K562 (cell line): ENCODE measurements around the gene BRF1. TPM values are rescaled to one million over a fixed set of nuclear protein-coding genes. Genes with fewer than 3 reads are reported as not detected.
A peak's percentile ranks its signal among the peaks of the same experiment; 100 is the strongest.

ENCODE experiments used
- BRCA1 ChIP-seq, 2 experiments: fragments of 450-650 bp in 1 of 2; sonication (generic) in 1 of 2; formaldehyde crosslinking in 1 of 2; IDR thresholded peaks; 2 replicates each; pipeline versions ENCODE4 v1.5.0 to v1.6.1; 2017 to 2020; ENCODE audit warnings: mild to moderate bottlenecking in 1 of 2, missing genetic modification reagents in 1 of 2
- FOSL1 ChIP-seq: fragments of 200-800 bp; sonication (Bioruptor generic); conservative IDR thresholded peaks from 2 replicates; pipeline ENCODE4 v1.6.1; 2016; ENCODE audit warnings: missing genetic modification characterization, missing compliant biosample characterization
- NFE2L1 ChIP-seq: fragments of 450-650 bp; IDR thresholded peaks from 2 replicates; pipeline ENCODE4 v1.6.1; 2016; ENCODE audit warnings: missing genetic modification characterization, low read depth, mild to moderate bottlenecking, missing compliant biosample characterization, moderate library complexity, borderline replicate concordance
- NFXL1 ChIP-seq: fragments of 450-650 bp; formaldehyde crosslinking; IDR thresholded peaks from 2 replicates; pipeline ENCODE4 v1.4.0; 2021; ENCODE audit warnings: mild to moderate bottlenecking
- NRF1 ChIP-seq, 2 experiments: fragments of 450-650 bp; IDR thresholded peaks in 1 of 2; conservative IDR thresholded peaks in 1 of 2; 2 replicates each; pipeline ENCODE4 v1.6.1; 2014; ENCODE audit warnings: mild to moderate bottlenecking in 2 of 2
- XRCC5 ChIP-seq: fragments of 200-400 bp; formaldehyde crosslinking; IDR thresholded peaks from 2 replicates; pipeline ENCODE4 v1.6.1; 2017; ENCODE audit warnings: low read depth, mild to moderate bottlenecking, low read length
- ZFX ChIP-seq: sonication (generic); formaldehyde crosslinking; IDR thresholded peaks from 2 replicates; pipeline ENCODE4 v1.8.0; 2022; ENCODE audit warnings: mild to moderate bottlenecking, missing genetic modification reagents, moderate library complexity
- ZNF232 ChIP-seq: sonication (generic); formaldehyde crosslinking; IDR thresholded peaks from 2 replicates; pipeline ENCODE4 v1.8.0; 2022; ENCODE audit warnings: mild to moderate bottlenecking, missing genetic modification reagents
- ZNF347 ChIP-seq: fragments of 450-650 bp; formaldehyde crosslinking; IDR thresholded peaks from 2 replicates; pipeline ENCODE4 v1.4.0; 2020; ENCODE audit warnings: low read depth, mild to moderate bottlenecking, moderate library complexity
- ZNF561 ChIP-seq: fragments of 450-650 bp; formaldehyde crosslinking; conservative IDR thresholded peaks from 2 replicates; pipeline ENCODE4 v1.4.0; 2020; ENCODE audit warnings: mild to moderate bottlenecking, moderate library complexity
- ZNF79 ChIP-seq: fragments of 250-450 bp; sonication (Bioruptor Pico); IDR thresholded peaks from 2 replicates; pipeline ENCODE4 v1.4.0; 2020; ENCODE audit warnings: low read depth, mild to moderate bottlenecking, moderate library complexity
- polyA plus RNA-seq, 8 experiments: library from polyadenylated mRNA; depleted of rRNA in 4 of 8; stranded (reverse) in 5 of 8; unstranded in 3 of 8; fragments of >200 nt; fragmentation: Nextera tagmentation in 2 of 8; fragmentation: Illumina TruSeq in 1 of 8; extraction: Ambion mirVana in 2 of 8; extraction: Trizol in 1 of 8; gene quantifications; 2 replicates each; pipeline versions ENCODE4 v1.2.1 to v1.2.3, GENCODE V29; 2011 to 2014; ENCODE audit warnings: inconsistent platforms in 1 of 8, missing spikeins in 1 of 8
- total RNA-seq, 7 experiments: library from RNA; depleted of rRNA in 6 of 7; stranded (reverse); fragments of >200 nt in 6 of 7; fragmentation: Illumina TruSeq in 2 of 7; extraction: Trizol in 2 of 7; gene quantifications; 2 replicates each; pipeline versions ENCODE4 v1.2.1 to v1.2.3, GENCODE V29; 2011 to 2021; ENCODE audit warnings: low replicate concordance in 1 of 7
- TF ChIP-seq, protein P1 (sequence below): fragments of 450-650 bp; formaldehyde crosslinking; IDR thresholded peaks from 2 replicates; pipeline ENCODE4 v1.4.0; 2020; ENCODE audit warnings: mild to moderate bottlenecking, moderate library complexity
- TF ChIP-seq, protein P2 (sequence below): fragments of 250-450 bp; sonication (Bioruptor Pico); IDR thresholded peaks from 2 replicates; pipeline ENCODE4 v1.5.0; 2021
- TF ChIP-seq, protein P3 (sequence below): sonication (generic); formaldehyde crosslinking; IDR thresholded peaks from 2 replicates; pipeline ENCODE4 v1.8.0; 2023; ENCODE audit warnings: mild to moderate bottlenecking, missing genetic modification reagents
- TF ChIP-seq, protein P4 (sequence below), 3 experiments: fragments of 200-800 bp in 1 of 3; fragments of 250-450 bp in 1 of 3; fragments of 450-650 bp in 1 of 3; sonication (Bioruptor Pico) in 1 of 3; sonication (Bioruptor generic) in 1 of 3; formaldehyde crosslinking in 1 of 3; IDR thresholded peaks; 2 replicates each; pipeline versions ENCODE4 v1.6.1 to v1.8.0; 2016 to 2022; ENCODE audit warnings: mild to moderate bottlenecking in 2 of 3, missing genetic modification characterization in 2 of 3, missing compliant biosample characterization in 1 of 3, moderate library complexity in 1 of 3
- TF ChIP-seq, protein P5 (sequence below): fragments of 250-450 bp; sonication (Bioruptor Pico); IDR thresholded peaks from 2 replicates; pipeline ENCODE4 v1.9.0; 2021; ENCODE audit warnings: mild to moderate bottlenecking
- TF ChIP-seq, protein P6 (sequence below), 2 experiments: fragments of 450-650 bp in 1 of 2; sonication (generic) in 1 of 2; formaldehyde crosslinking in 1 of 2; IDR thresholded peaks in 1 of 2; conservative IDR thresholded peaks in 1 of 2; 2 replicates each; pipeline versions ENCODE4 v1.6.1 to v1.8.1; 2016 to 2023; ENCODE audit warnings: mild to moderate bottlenecking in 2 of 2, moderate library complexity in 2 of 2, inconsistent platforms in 1 of 2, missing genetic modification reagents in 1 of 2

Gene BRF1
- total and polyA plus RNA-seq, 9 of the 15 experiments (the other 6 are each of a cell fraction or from before 2014, with no cell fraction given), result 0.14 to 24.6 (median 8.2) TPM

DNA sequence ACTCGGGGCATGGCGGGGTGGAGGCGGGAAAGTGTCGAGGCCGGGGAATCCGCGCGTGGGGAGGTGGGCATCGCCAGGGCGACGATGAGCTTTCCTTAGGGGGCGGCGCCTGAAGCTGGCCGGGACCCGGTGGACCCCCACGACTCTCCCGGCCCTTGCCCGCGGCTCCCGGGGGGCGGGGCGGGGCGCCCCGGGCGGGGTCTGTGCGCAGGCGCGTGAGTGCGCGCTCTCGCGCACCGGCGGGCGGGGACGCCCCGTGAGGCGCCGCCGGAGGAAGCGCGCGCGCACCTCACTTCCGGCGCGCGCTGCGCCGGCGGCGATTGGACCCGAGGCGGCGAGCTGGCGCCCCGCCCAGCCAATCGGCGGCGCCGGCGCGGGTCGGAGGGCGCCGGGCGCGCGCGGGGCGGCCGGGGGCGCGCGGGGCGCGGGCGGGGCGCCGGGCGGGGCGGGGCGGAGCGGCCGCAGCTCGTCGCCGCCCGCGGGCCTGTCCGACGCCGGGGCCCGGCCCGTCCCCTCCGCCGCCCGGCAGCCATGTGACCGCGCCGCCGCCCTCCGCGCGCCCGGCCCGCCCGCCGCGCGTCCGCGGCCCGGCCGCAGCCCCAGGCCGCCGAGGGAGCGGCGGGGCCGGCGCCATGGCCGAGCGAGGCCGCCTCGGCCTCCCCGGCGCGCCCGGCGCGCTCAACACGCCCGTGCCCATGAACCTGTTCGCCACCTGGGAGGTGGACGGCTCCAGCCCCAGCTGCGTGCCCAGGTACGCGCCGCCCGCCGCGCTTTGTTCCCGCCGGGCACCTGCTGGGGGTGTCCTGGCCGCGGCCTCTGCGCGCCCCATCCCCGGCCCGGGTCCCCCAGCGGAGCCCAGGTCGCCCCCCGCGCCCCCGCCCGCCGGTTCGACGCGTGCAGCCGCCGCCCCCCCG, 13.7 kb upstream of the BRF1 start, which contains the start of gene PACS2 (continued):
- TF ChIP-seq, protein P1, sequence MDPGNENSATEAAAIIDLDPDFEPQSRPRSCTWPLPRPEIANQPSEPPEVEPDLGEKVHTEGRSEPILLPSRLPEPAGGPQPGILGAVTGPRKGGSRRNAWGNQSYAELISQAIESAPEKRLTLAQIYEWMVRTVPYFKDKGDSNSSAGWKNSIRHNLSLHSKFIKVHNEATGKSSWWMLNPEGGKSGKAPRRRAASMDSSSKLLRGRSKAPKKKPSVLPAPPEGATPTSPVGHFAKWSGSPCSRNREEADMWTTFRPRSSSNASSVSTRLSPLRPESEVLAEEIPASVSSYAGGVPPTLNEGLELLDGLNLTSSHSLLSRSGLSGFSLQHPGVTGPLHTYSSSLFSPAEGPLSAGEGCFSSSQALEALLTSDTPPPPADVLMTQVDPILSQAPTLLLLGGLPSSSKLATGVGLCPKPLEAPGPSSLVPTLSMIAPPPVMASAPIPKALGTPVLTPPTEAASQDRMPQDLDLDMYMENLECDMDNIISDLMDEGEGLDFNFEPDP (CRISPR knock-in tag), result no peak
- TF ChIP-seq ZNF347 (CRISPR knock-in tag), result no peak
- no peak for TF ChIP-seq BRCA1 (IDR thresholded peaks at IDR 0.05)
- no peak for TF ChIP-seq BRCA1 (CRISPR knock-in tag; IDR thresholded peaks at IDR 0.05)
- TF ChIP-seq NFXL1, result no peak
- TF ChIP-seq XRCC5, result no peak
- TF ChIP-seq, protein P2, sequence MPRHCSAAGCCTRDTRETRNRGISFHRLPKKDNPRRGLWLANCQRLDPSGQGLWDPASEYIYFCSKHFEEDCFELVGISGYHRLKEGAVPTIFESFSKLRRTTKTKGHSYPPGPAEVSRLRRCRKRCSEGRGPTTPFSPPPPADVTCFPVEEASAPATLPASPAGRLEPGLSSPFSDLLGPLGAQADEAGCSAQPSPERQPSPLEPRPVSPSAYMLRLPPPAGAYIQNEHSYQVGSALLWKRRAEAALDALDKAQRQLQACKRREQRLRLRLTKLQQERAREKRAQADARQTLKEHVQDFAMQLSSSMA (CRISPR knock-in tag), result no peak
- no peak for TF ChIP-seq ZNF561 (CRISPR knock-in tag)
- TF ChIP-seq NFE2L1 (tag), result no peak
- TF ChIP-seq, protein P3, sequence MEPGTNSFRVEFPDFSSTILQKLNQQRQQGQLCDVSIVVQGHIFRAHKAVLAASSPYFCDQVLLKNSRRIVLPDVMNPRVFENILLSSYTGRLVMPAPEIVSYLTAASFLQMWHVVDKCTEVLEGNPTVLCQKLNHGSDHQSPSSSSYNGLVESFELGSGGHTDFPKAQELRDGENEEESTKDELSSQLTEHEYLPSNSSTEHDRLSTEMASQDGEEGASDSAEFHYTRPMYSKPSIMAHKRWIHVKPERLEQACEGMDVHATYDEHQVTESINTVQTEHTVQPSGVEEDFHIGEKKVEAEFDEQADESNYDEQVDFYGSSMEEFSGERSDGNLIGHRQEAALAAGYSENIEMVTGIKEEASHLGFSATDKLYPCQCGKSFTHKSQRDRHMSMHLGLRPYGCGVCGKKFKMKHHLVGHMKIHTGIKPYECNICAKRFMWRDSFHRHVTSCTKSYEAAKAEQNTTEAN (CRISPR knock-in tag), result no peak
- TF ChIP-seq, protein P4, sequence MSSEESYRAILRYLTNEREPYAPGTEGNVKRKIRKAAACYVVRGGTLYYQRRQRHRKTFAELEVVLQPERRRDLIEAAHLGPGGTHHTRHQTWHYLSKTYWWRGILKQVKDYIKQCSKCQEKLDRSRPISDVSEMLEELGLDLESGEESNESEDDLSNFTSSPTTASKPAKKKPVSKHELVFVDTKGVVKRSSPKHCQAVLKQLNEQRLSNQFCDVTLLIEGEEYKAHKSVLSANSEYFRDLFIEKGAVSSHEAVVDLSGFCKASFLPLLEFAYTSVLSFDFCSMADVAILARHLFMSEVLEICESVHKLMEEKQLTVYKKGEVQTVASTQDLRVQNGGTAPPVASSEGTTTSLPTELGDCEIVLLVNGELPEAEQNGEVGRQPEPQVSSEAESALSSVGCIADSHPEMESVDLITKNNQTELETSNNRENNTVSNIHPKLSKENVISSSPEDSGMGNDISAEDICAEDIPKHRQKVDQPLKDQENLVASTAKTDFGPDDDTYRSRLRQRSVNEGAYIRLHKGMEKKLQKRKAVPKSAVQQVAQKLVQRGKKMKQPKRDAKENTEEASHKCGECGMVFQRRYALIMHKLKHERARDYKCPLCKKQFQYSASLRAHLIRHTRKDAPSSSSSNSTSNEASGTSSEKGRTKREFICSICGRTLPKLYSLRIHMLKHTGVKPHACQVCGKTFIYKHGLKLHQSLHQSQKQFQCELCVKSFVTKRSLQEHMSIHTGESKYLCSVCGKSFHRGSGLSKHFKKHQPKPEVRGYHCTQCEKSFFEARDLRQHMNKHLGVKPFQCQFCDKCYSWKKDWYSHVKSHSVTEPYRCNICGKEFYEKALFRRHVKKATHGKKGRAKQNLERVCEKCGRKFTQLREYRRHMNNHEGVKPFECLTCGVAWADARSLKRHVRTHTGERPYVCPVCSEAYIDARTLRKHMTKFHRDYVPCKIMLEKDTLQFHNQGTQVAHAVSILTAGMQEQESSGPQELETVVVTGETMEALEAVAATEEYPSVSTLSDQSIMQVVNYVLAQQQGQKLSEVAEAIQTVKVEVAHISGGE (CRISPR knock-in tag; IDR thresholded peaks at IDR 0.05), result peak in 1 of 3 experiments; percentile 79; a peak in 2 of 6 replicates
- no peak for TF ChIP-seq FOSL1 (tag)
- TF ChIP-seq ZNF232 (CRISPR knock-in tag), result no peak
- TF ChIP-seq, protein P5, sequence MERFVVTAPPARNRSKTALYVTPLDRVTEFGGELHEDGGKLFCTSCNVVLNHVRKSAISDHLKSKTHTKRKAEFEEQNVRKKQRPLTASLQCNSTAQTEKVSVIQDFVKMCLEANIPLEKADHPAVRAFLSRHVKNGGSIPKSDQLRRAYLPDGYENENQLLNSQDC (CRISPR knock-in tag), result no peak
- TF ChIP-seq, protein P6, sequence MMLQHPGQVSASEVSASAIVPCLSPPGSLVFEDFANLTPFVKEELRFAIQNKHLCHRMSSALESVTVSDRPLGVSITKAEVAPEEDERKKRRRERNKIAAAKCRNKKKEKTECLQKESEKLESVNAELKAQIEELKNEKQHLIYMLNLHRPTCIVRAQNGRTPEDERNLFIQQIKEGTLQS (IDR thresholded peaks at IDR 0.05), result no peak
- TF ChIP-seq, protein P6 (CRISPR knock-in tag; conservative IDR thresholded peaks at IDR 0.05), result no peak
- TF ChIP-seq ZFX (CRISPR knock-in tag), result peak; percentile 13
- TF ChIP-seq NRF1 (conservative IDR thresholded peaks at IDR 0.05 in 1 of 2, IDR thresholded peaks at IDR 0.05 in 1 of 2), result peak in 1 of 2 experiments; percentile 66; a peak in 2 of 4 replicates
- TF ChIP-seq ZNF79 (CRISPR knock-in tag), result no peak
